ENCODE data around the gene BRINP2.
A peak's percentile ranks its signal among the peaks of the same experiment; 100 is the strongest.

BRINP2 gene

DNA sequence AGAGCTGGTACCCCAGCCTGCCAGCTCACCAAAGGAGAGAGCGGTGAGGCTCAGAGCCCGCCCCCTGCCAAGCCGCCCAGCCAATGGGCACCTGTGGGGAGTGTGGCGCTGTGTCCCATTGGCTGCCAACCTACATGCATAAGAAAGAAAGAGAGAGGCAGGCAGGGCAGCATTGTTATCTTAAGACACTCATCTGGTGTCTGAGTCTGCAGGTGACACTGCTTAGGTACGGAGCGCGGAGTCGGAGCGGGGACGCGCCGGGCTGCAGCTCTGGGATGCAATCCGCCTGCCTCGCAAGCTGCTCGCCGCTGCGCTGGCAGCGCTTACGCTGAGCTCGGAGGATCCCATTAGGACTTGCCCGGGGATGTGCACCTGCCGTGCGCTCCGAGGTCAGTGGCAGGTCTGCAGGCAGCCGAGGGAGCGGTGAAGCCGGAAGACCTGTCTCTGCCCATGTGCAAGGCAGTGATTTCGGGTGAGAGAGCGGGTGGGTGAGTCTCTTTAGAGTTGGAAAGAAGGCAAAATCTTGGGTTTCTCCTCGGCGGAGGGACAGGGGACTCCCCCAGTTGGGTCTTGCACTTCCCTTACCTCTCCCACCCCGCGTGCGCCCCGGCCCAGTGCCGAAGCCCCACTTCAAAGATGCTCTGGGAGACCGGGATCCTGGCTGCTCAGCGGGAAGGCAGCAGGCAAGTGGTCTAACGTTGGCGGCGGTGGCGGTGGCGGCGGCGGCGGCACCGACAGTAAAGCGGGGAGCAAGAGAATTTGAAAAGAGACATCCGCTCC, at the start of gene BRINP2:
Gene BRINP2 (plus strand): TSS at position 203 of the 780 bp plus-strand sequence. CDS start 58,919 bp downstream, outside the sequence.
- peak; percentile 31 for DNase-seq (ENCODE audit: low read depth)

- no peak for DNase-seq (ENCODE audit: low read depth)
Measured at GRCh38 chr1:177122461-177123251, 48.1 kb upstream of the BRINP2 start.

DNA sequence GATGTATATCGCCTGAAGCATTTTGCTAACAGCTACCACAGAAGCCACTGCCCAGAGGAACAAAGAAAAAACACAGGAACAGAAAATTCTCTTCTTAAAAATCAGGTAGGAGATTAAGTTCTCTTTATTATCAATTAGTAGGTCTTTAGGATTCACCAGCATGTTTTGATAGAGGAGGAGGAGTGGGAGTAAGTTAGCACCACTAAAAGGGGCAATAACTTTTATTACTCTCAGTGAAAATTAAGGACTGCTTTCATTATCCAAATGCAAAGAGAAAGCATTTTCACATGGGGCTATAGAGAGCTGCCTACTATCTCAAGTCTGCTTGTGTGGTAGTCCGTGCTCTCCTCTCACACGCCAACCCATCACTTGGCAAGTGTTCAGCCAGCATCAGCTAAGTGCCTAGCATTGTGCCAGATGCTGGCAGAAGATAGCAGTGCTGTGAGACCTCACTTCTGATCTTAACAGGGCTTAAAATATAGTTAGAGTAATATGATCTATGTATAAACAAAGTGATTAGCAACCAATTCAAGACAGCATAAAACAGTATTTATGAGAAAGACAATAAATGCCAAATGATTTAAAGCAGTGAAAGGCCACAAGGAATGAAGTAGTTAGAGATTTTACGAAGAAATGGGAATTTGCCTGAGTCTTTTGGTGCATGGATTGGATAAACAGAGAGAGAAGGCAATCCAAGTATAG, 46.0 kb upstream of the BRINP2 start:
- DNase-seq (ENCODE audit: low read depth), result no peak

- DNase-seq (ENCODE audit: low read depth), result no peak
Measured at GRCh38 chr1:177126267-177126666, 44.5 kb upstream of the BRINP2 start.

GRCh38 chr1:177128665-177129281, 42.0 kb upstream of the BRINP2 start:
- DNase-seq (ENCODE audit: low read depth), result no peak

DNA sequence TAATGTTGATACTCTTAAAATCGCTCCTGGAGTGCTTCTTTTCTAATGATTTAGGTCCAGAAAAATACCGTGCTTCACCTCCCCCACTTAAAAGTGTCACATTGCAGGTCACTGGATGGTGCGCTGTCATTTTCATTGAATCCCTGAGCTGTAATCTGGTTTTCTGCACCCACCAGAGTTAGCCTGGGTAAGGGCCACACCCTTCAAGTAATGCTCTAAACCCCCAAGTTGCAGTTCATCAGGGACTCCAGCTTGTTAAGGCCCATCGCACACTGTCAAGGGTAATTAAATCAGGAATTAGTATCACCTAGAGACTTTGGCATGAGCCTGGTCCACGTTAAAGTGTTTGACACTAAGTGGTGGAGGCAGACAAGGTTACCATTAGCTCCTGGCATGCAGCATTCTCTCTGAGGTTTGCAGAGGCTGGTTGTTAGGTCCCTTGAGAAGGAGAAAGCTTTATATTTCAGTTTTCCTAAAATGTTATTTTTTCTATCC, 40.3 kb upstream of the BRINP2 start:
- no peak for DNase-seq (ENCODE audit: low read depth)

DNA sequence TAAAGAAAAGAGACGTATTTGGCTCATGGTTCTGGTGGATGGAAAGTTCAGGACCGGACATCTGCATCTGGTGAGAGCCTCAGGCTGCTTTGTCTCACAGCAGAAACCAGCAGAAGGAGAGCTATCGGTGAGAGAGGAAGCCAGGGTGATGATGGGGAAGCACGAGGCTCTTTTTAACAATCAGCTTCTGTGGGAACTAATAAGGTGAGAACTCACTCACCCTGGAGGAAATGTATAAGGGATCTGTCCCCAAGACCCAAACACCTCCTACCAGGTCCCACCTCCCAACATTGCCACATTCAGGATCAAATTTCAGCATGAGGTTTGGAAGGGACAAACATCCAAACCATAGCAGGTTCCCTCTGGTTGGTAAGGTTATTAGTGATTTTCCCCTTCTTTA, 39.0 kb upstream of the BRINP2 start:
- DNase-seq (ENCODE audit: low read depth), result no peak

- DNase-seq (ENCODE audit: low read depth), result no peak
Measured at GRCh38 chr1:177132141-177132540, 38.6 kb upstream of the BRINP2 start.

- no peak for DNase-seq (ENCODE audit: low read depth)
Measured at GRCh38 chr1:177133977-177134538, 36.7 kb upstream of the BRINP2 start.

- DNase-seq (ENCODE audit: low read depth), result no peak
Measured at GRCh38 chr1:177135250-177135649, 35.5 kb upstream of the BRINP2 start.

DNA sequence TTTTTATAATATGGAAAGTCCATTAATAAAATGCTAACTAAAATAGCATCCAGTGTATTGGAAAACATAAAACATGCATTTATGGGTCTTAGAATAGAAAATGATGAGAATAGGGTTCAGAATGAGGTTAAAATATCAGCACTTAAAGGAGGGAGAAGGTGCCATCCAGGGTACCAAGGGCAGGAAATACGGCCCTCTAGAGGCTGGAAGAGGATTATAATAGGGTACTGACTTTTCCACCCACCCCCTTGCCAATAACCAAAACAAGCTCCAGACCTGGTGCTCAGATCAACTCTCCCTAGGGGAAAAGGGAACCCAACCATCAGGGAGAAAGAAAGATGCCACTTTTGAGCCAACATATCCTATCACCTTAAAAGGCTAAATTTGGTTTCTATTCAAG, 32.9 kb upstream of the BRINP2 start:
- no peak for DNase-seq (ENCODE audit: low read depth)

DNA sequence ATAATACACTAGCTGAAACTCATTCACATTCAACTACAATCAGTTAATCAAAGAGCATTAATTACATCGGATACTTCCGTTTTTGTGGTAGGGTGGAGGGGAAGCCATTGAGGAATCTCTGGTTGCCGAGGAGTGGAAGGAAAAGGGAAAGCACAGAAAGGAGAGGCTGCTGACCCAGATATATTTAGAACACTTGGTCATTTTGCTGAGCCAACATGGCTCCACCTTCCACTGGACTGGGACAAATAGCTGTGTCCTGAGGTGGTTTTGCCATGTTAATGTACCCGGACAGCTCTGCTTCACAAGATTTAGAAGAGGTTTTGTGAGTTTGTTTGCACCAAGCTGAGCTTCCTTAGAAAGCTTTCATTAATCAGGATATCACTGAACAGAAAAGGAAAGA, 32.4 kb upstream of the BRINP2 start:
- DNase-seq (ENCODE audit: low read depth), result no peak

DNA sequence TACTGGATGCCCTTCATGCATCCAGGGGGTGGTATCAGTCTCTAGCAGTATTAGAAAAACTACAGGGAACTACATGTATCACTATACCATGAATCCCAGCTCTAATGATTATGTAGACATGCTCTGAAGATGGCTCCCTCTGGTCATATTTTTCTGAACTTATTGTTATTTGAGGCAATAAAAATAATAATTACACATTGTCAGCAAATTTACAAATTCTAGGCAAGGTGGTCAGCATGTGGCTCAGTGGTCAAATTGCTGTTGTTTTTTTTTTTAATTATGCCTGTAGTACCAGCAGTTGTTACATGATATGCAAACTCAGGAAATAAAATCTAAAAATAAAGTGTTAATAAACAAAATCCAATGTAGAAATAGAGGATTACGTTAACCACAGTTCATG, 28.7 kb upstream of the BRINP2 start:
- no peak for DNase-seq (ENCODE audit: low read depth)

GRCh38 chr1:177142791-177143271, 27.9 kb upstream of the BRINP2 start:
- no peak for DNase-seq (ENCODE audit: low read depth)

DNA sequence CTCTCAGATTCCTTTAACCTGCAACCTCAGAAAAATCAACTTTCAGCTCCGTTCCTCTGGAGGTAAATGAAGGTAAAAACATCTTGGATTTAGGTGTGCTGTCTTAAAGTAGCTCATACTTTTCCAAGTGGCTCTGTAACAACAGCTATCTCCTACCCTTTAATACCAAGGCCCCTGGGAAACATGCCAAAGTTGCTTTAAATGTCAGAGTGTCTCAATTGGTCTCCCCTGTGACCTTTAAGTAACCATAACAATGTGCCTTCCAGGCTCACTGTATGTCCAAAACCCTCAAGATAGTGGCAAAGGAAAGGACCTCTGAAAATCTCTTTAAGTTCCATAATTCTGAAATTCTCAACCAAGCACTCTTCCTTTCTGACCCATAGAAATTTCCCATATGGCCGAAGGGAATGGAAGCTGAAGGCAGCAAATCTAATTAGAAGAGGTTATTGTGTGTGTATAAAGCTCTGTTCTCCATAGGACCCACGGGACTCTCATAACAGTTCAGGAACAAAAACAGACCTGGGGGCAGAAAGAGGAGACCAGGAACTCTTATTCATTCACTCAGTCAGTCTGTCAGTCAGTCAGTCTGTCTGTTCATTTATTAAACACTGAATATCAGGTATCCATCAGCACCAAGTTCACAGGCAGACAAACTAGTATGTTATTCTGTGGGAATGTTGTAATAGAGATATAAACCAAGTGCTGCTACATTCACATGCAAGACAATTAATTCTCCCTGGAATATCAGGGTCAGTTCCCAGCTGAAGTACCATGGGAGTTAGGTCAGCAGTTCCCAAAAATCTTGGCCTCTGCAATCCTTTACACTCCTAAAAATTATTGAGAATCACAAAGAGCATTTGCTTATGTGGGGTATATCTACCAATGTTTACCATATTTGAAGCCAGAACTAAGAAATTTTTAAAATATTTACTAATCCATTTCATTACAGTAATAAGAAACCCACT, 25.4 kb upstream of the BRINP2 start:
- DNase-seq (ENCODE audit: low read depth), result no peak

DNA sequence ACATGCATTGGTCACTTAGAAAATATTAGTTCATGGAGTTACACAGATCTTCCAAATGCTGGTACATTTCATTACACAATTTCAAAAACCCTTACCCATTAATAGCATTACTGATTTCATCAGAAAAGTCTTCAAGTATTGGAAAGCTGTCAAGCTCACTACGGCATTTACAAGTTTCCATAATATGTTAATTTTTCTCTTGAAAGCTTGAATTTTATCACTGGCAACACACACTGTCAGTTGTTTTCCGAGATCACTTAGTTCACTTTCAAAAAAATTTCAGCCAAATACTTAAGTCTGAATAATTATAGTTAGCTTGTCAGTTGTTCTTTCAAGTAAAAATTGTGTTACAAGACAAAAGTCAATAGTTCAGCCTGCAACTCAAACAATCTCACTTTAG, 24.3 kb upstream of the BRINP2 start:
- DNase-seq (ENCODE audit: low read depth), result no peak

- no peak for DNase-seq (ENCODE audit: low read depth)
Measured at GRCh38 chr1:177162243-177162642, 8.5 kb upstream of the BRINP2 start.

DNA sequence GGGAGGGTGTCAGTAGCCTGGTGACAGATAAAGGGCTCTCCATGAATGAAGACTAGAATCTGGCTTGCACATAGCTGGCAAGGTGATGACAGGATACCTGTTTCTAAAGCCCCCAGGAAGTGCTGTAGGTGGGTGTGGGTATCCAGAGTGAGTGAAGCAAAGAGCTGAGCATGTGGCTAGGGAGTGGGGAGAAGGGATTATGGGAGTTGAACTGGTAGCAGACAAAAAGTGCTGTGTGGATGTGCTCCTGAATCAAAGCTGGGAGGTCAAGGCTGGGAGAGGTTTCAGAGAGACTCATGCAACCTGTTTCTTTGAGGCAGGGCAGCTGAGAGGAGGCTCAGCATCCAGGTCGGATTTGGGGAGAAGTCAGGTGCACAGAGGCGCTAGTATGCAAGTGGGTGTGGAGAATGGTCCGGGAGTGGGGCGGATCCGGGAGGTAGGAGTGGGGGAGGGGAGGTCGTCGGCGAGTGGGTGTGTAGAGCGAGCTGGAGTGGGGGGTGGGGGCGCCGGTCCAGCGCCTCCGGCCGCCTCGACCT, 6.8 kb upstream of the BRINP2 start:
- DNase-seq (ENCODE audit: low read depth), result no peak

- DNase-seq (ENCODE audit: low read depth), result peak; percentile 1
Measured at GRCh38 chr1:177164380-177165068, 6.2 kb upstream of the BRINP2 start, which contains the start of gene ASTN1. ASTN1 (minus strand) TSS chr1:177164712; CDS start chr1:177164676, 36 bp downstream.
